ENCODE data around the gene SBNO2.
A peak's percentile ranks its signal among the peaks of the same experiment; 100 is the strongest.

SBNO2 gene

GRCh38 chr19:1173845-1174809 is at the start of gene SBNO2:
TSS of gene SBNO2 (minus strand) at chr19:1174268. CDS start at chr19:1154276, 19,992 bp downstream.
- peak; percentile 83 for DNase-seq
- in situ Hi-C loops (cut with HindIII; ENCODE audit: low pct_ligation_motif_present, low pct_unique_long_range_greater_than_20kb, low sequenced_read_pairs) = no loop called here

- peak; percentile 47 for DNase-seq
- in situ Hi-C loops (cut with HindIII; ENCODE audit: low pct_ligation_motif_present, low pct_unique_long_range_greater_than_20kb, low sequenced_read_pairs) = no loop called here
Measured at GRCh38 chr19:1223018-1223855, 49.2 kb upstream of the SBNO2 start.

- in situ Hi-C loops (cut with HindIII; ENCODE audit: low pct_ligation_motif_present, low pct_unique_long_range_greater_than_20kb, low sequenced_read_pairs) = no loop called here
- DNase-seq = no peak
Measured at GRCh38 chr19:1222394-1222793, 48.3 kb upstream of the SBNO2 start.

- in situ Hi-C loops (cut with HindIII; ENCODE audit: low pct_ligation_motif_present, low pct_unique_long_range_greater_than_20kb, low sequenced_read_pairs) = no loop called here
Measured at GRCh38 chr19:1221904-1222255, 47.8 kb upstream of the SBNO2 start.

GRCh38 chr19:1220976-1221903 is 47.2 kb upstream of the SBNO2 start:
- in situ Hi-C loops (cut with HindIII; ENCODE audit: low pct_ligation_motif_present, low pct_unique_long_range_greater_than_20kb, low sequenced_read_pairs) = no loop called here
- DNase-seq = peak; percentile 37

More at GRCh38 chr19:1221904-1222255, 47.8 kb upstream of the SBNO2 start:
- DNase-seq = no peak

- in situ Hi-C loops (cut with HindIII; ENCODE audit: low pct_ligation_motif_present, low pct_unique_long_range_greater_than_20kb, low sequenced_read_pairs) = no loop called here
- DNase-seq = no peak
Measured at GRCh38 chr19:1220477-1220930, 46.4 kb upstream of the SBNO2 start.

GRCh38 chr19:1219786-1220476 is 45.9 kb upstream of the SBNO2 start:
- no peak for DNase-seq
- in situ Hi-C loops (cut with HindIII; ENCODE audit: low pct_ligation_motif_present, low pct_unique_long_range_greater_than_20kb, low sequenced_read_pairs) = no loop called here

- in situ Hi-C loops (cut with HindIII; ENCODE audit: low pct_ligation_motif_present, low pct_unique_long_range_greater_than_20kb, low sequenced_read_pairs) = no loop called here
- no peak for DNase-seq
Measured at GRCh38 chr19:1218751-1219567, 44.9 kb upstream of the SBNO2 start.

- in situ Hi-C loops (cut with HindIII; ENCODE audit: low pct_ligation_motif_present, low pct_unique_long_range_greater_than_20kb, low sequenced_read_pairs) = no loop called here
- DNase-seq = no peak
Measured at GRCh38 chr19:1217366-1217765, 43.3 kb upstream of the SBNO2 start.

- in situ Hi-C loops (cut with HindIII; ENCODE audit: low pct_ligation_motif_present, low pct_unique_long_range_greater_than_20kb, low sequenced_read_pairs) = no loop called here
- DNase-seq = no peak
Measured at GRCh38 chr19:1216756-1217155, 42.7 kb upstream of the SBNO2 start.

- DNase-seq = no peak
- in situ Hi-C loops (cut with HindIII; ENCODE audit: low pct_ligation_motif_present, low pct_unique_long_range_greater_than_20kb, low sequenced_read_pairs) = no loop called here
Measured at GRCh38 chr19:1214862-1215731, 41.0 kb upstream of the SBNO2 start.

GRCh38 chr19:1214299-1214861 is 40.3 kb upstream of the SBNO2 start:
- in situ Hi-C loops (cut with HindIII; ENCODE audit: low pct_ligation_motif_present, low pct_unique_long_range_greater_than_20kb, low sequenced_read_pairs) = no loop called here
- DNase-seq = no peak

GRCh38 chr19:1213391-1214286 is 39.6 kb upstream of the SBNO2 start:
- DNase-seq = no peak

GRCh38 chr19:1211494-1212234 is 37.6 kb upstream of the SBNO2 start:
- in situ Hi-C loops (cut with HindIII; ENCODE audit: low pct_ligation_motif_present, low pct_unique_long_range_greater_than_20kb, low sequenced_read_pairs) = no loop called here
- no peak for DNase-seq

More at GRCh38 chr19:1213391-1214286, 39.6 kb upstream of the SBNO2 start:
- in situ Hi-C loops (cut with HindIII; ENCODE audit: low pct_ligation_motif_present, low pct_unique_long_range_greater_than_20kb, low sequenced_read_pairs) = no loop called here
